SJCRH30 (cell line): Measurements from ENCODE around the gene LUM. TPM values are rescaled to one million over a fixed set of nuclear protein-coding genes. Genes with fewer than 3 reads are reported as not detected.

Experiments used
- DNase-seq, 2 experiments: peaks; one replicate each; pipeline ENCODE4 v3.0.0-alpha.2; 2015 to 2020
- H3K27ac ChIP-seq: fragments of 250-450 bp; sonication (Bioruptor Pico); 2 replicates; pipeline ENCODE4 v1.5.1; 2020; ENCODE audit warnings: mild to moderate bottlenecking, moderate library complexity
- H3K27me3 ChIP-seq: fragments of 250-450 bp; sonication (Bioruptor Pico); 2 replicates; pipeline ENCODE4 v1.5.1; 2020; ENCODE audit warnings: mild to moderate bottlenecking, moderate library complexity
- H3K36me3 ChIP-seq: fragments of 250-450 bp; sonication (Bioruptor Pico); 2 replicates; pipeline ENCODE4 v1.5.1; 2020; ENCODE audit warnings: mild to moderate bottlenecking, moderate library complexity
- H3K4me1 ChIP-seq: fragments of 250-450 bp; sonication (Bioruptor Pico); 2 replicates; pipeline ENCODE4 v1.5.1; 2020; ENCODE audit warnings: mild to moderate bottlenecking, moderate library complexity
- H3K4me3 ChIP-seq: fragments of 250-450 bp; sonication (Bioruptor Pico); 2 replicates; pipeline ENCODE4 v1.5.1; 2020; ENCODE audit warnings: mild to moderate bottlenecking, moderate library complexity
- H3K9me3 ChIP-seq: fragments of 250-450 bp; sonication (Bioruptor Pico); replicated peaks from 2 replicates; pipeline ENCODE4 v1.5.1; 2020; ENCODE audit warnings: mild to moderate bottlenecking, moderate library complexity
- total RNA-seq: library from RNA; depleted of rRNA; stranded (reverse); fragments of >200 nt; shearing (Covaris generic); gene quantifications from 2 replicates; pipeline ENCODE4 v1.2.3, GENCODE V29; 2014

LUM gene
- total RNA-seq, 1 experiment from 2014 or later, result 1.5 TPM

DNA sequence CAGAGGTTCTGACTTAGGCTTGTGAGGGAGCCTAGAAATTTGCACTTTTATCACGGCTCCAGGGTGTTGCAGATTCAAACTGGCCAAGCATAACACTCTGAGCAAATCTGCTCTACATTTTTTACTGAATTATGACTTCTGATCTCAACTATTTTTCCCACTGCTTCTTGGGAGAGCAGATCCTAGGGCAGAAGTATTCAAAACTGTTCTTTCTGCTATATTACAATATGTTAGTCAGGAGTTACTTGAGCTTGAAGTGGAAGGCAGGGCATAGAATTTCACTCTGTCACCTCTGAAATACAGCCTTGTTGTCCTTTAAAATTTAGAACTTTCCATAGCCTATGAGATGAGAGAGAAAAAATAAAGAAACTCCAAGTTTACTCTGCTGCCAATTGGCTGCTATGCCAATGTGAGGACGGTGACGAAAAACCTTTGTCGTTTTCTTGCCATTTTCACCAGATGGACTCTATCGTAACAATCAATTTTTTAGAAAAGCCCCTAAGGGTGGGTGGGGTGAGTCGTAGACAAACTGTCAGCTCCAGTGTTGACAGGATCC lies 37.1 kb downstream of the LUM start:
- Histone ChIP-seq H3K36me3 (no peaks in the 10 kb centered on the region), H3K27me3 (no peaks in the 10 kb centered on the region), H3K9me3 (no peaks in the 10 kb centered on the region), H3K27ac (no peak overlapping the region), H3K4me1 (peaks cover 5% of the 10 kb centered on the region; the same call in 1 of the 2 replicates), H3K4me3 (no peak overlapping the region)
- no peak for DNase-seq

DNA sequence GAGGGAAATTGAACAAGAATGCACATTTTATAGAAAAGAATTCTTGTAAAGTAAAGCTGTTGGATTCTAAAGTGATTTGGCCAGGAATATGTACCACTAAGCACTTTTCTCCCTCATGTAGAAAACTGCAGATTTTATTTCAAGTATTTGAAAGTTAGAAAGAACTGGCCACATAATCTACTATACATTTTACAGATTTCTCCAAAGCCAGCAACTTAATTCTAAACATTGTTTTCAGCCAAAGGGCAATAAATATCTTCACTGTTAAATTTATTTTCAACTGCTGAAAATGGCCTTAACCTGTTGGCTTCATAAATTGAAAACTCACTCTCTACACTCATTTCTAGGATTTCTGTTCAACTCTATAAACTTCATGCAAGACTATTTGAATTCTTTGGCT lies 37.9 kb downstream of the LUM start:
- Histone ChIP-seq H3K4me3 (no peak overlapping the region), H3K36me3 (no peaks in the 10 kb centered on the region), H3K27me3 (no peaks in the 10 kb centered on the region), H3K27ac (no peak overlapping the region), H3K9me3 (no peaks in the 10 kb centered on the region), H3K4me1 (peaks cover 5% of the 10 kb centered on the region; the same call in 1 of the 2 replicates)
- DNase-seq, result no peak

- peak in 1 of 2 experiments; percentile 15 for DNase-seq
Observed at GRCh38 chr12:91072931-91073330, 38.4 kb downstream of the LUM start.

DNA sequence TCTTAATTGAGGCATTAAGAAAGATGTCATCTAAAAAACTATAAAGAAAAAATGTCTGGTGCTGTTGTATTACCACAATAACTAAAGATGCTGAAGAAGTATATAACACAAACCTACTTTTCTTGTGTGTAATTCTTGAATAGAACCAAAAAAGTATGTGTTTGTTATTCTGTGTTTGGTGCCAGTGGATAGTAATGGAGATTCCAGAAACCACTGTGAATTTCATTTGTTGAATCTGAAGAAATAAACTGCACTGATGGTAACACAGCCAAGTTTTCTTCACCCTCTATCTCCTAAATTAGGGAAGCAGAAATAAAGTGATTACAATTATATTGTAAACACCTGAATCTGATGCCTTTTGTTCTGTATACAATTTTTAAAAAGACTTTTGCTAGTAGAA lies 40.4 kb downstream of the LUM start:
- Histone ChIP-seq H3K27me3 (no peaks in the 10 kb centered on the region), H3K4me3 (no peak overlapping the region), H3K36me3 (no peaks in the 10 kb centered on the region; the same call in 1 of the 2 replicates), H3K9me3 (no peaks in the 10 kb centered on the region), H3K4me1 (peaks cover 5% of the 10 kb centered on the region; the same call in 1 of the 2 replicates), H3K27ac (no peak overlapping the region)
- no peak for DNase-seq

More at GRCh38 chr12:91072931-91073330, 38.4 kb downstream of the LUM start:
- Histone ChIP-seq H3K4me3 (no peak overlapping the region), H3K36me3 (no peaks in the 10 kb centered on the region; the same call in 1 of the 2 replicates), H3K27me3 (no peaks in the 10 kb centered on the region), H3K27ac (no peak overlapping the region), H3K9me3 (no peaks in the 10 kb centered on the region), H3K4me1 (peaks cover 5% of the 10 kb centered on the region; the same call in 1 of the 2 replicates)

GRCh38 chr12:91065396-91065795 lies 45.9 kb downstream of the LUM start:
- no peaks in the 10 kb centered on the region for H3K4me1 ChIP-seq
- H3K4me3 ChIP-seq, result no peak overlapping the region
- no peaks in the 10 kb centered on the region; the same call in 1 of the 2 replicates for H3K36me3 ChIP-seq
- no peaks in the 10 kb centered on the region for H3K9me3 ChIP-seq
- H3K27ac ChIP-seq, result no peak overlapping the region
- no peak for DNase-seq
- H3K27me3 ChIP-seq, result no peaks in the 10 kb centered on the region

GRCh38 chr12:91064640-91065039 lies 46.7 kb downstream of the LUM start:
- Histone ChIP-seq H3K9me3 (no peaks in the 10 kb centered on the region), H3K36me3 (no peaks in the 10 kb centered on the region; the same call in 1 of the 2 replicates), H3K4me1 (no peaks in the 10 kb centered on the region), H3K27ac (no peak overlapping the region), H3K27me3 (no peaks in the 10 kb centered on the region), H3K4me3 (no peak overlapping the region)
- no peak for DNase-seq

DNA sequence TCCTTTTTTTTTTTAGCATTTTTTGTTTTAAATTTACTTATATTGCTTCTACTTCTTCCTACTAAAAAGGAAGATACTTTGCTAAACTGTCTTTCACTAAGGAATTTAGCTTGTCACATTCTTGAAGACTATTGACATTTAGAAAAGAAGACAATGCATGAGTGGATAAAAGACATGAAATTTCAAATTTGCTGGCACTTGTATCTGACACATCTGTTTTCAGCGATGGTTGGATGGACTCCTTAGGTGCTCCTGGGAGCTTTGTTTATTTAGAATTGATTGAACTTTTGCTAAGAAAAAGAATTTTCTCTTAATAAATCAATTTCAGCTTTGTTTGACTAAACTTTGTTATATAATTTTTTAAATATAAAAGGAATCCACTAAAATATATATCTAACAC lies 50.2 kb downstream of the LUM start:
- Histone ChIP-seq H3K9me3 (no peaks in the 10 kb centered on the region), H3K27me3 (no peaks in the 10 kb centered on the region), H3K27ac (no peak overlapping the region), H3K4me3 (no peak overlapping the region), H3K36me3 (no peaks in the 10 kb centered on the region), H3K4me1 (no peaks in the 10 kb centered on the region)
- no peak for DNase-seq

- no peak overlapping the region for H3K4me3 ChIP-seq
Observed at GRCh38 chr12:91059211-91059610, 52.1 kb downstream of the LUM start.

GRCh38 chr12:91058786-91059185 lies 52.5 kb downstream of the LUM start:
- H3K4me1 ChIP-seq, result no peaks in the 10 kb centered on the region
- no peaks in the 10 kb centered on the region for H3K27me3 ChIP-seq
- no peaks in the 10 kb centered on the region for H3K9me3 ChIP-seq
- H3K27ac ChIP-seq, result no peak overlapping the region
- DNase-seq, result no peak
- no peaks in the 10 kb centered on the region for H3K36me3 ChIP-seq
- no peak overlapping the region for H3K4me3 ChIP-seq

More at GRCh38 chr12:91059211-91059610, 52.1 kb downstream of the LUM start:
- H3K4me1 ChIP-seq, result no peaks in the 10 kb centered on the region
- no peaks in the 10 kb centered on the region for H3K9me3 ChIP-seq
- no peak overlapping the region for H3K27ac ChIP-seq
- H3K36me3 ChIP-seq, result no peaks in the 10 kb centered on the region
- DNase-seq, result no peak
- H3K27me3 ChIP-seq, result no peaks in the 10 kb centered on the region

DNA sequence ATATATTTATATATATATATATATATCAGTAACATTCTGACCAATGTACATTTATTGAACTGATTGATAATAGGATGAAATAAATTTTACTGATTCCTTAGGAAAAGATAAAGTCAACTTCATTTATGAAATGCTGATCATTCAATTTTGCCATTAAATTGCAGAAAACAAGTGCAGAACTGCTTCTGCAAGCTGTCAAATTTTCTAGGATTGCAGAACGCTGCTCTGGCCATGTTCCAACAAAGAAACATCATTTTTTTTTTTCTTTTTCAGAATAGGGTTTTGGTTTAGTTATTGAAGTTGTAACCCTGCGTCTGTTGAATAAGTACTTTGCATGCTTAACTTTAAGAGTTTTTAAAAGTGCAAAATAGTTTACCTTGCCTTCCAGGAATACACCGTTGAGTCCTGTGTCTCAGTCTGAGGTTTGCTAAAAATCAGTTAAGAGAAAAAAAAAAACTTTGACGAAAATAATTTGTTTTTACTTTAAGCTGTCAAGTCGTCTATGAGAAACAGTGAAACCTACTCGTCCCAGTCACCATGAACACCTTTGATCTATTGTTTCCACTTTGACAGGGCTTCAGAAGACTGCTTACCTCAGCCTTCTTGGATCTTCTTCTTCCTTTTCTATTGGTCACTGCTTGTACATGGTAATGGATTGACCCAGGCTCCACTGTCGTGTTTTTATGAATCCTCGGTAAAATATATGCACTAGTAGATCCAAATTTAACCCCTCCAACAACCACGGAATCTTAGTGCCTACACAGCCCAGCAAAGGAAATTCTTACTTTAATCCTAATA lies 53.7 kb downstream of the LUM start, which contains the start of gene KERA:
Gene KERA, minus strand, starts transcription at position 657 of the 798 bp plus-strand sequence. CDS start 1,743 bp downstream, outside the sequence.
- H3K36me3 ChIP-seq, result no peaks in the 10 kb centered on the region
- DNase-seq, result no peak
- no peak within 1 kb of the TSS for H3K4me3 ChIP-seq
- H3K4me1 ChIP-seq, result no peaks in the 10 kb centered on the region
- H3K27ac ChIP-seq, result no peak within 1 kb of the TSS
- no peaks in the 10 kb centered on the region for H3K27me3 ChIP-seq
- no peaks in the 10 kb centered on the region for H3K9me3 ChIP-seq

GRCh38 chr12:91056488-91056887 lies 54.8 kb downstream of the LUM start:
- no peak overlapping the region for H3K4me3 ChIP-seq
- no peaks in the 10 kb centered on the region for H3K27me3 ChIP-seq
- DNase-seq, result no peak
- H3K27ac ChIP-seq, result no peak overlapping the region
- no peaks in the 10 kb centered on the region for H3K36me3 ChIP-seq
- no peaks in the 10 kb centered on the region for H3K4me1 ChIP-seq
- H3K9me3 ChIP-seq, result no peaks in the 10 kb centered on the region

- Histone ChIP-seq H3K9me3 (no peaks in the 10 kb centered on the region), H3K27me3 (no peaks in the 10 kb centered on the region), H3K4me3 (no peak overlapping the region), H3K36me3 (no peaks in the 10 kb centered on the region), H3K27ac (no peak overlapping the region), H3K4me1 (no peaks in the 10 kb centered on the region)
- no peak for DNase-seq
Observed at GRCh38 chr12:91055976-91056375, 55.3 kb downstream of the LUM start.

- H3K4me3 ChIP-seq, result no peak overlapping the region
- H3K27me3 ChIP-seq, result no peaks in the 10 kb centered on the region
- no peaks in the 10 kb centered on the region for H3K9me3 ChIP-seq
- peak in 1 of 2 experiments; percentile 3 for DNase-seq
- no peaks in the 10 kb centered on the region for H3K4me1 ChIP-seq
- H3K36me3 ChIP-seq, result no peaks in the 10 kb centered on the region
- H3K27ac ChIP-seq, result no peak overlapping the region
Observed at GRCh38 chr12:91053951-91054715, 57.2 kb downstream of the LUM start.
